ENCODE measurements around the gene TFF2.

TFF2 gene

DNA sequence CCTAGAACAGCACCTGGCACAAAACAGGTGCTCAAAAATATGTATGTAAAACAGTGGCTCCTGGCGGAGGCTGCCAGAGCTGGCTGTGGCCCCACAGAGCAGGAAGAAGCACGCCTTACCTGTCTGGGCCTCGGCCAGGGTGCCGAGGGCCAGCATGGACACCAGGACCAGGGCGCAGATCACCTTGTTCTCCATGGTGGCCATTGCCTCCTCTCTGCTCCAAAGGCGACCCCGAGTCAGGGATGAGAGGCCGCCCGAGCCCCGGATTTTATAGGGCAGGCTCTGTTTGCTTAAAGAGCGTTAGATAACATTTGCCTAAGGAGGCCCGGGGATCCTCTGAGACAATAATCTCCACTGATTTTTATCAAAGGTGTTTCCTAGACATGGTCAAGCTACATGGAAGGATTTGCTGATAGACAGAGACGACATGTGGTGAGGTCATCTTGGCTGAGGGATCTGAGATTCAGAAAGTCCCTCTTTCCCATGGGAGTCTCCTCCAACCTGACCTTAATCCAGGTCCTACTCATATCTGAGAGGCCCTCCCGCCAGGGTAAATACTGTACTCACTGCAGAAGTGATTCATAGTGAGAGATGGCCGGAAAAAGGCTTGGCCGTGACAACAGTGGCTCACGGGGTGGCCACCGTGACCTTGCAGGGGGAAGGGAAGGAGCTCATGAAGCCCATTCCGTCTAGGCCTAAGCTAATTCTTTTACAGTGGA, 15.7 kb upstream of the TFF2 start, which contains the start of gene TFF1:
Gene TFF1 (minus strand): TSS at position 244 of the 719 bp plus-strand sequence. CDS start 40 bp downstream, at position 204.
- DNase-seq (ENCODE audit: low read depth in 2 of 2) = no peak

DNA sequence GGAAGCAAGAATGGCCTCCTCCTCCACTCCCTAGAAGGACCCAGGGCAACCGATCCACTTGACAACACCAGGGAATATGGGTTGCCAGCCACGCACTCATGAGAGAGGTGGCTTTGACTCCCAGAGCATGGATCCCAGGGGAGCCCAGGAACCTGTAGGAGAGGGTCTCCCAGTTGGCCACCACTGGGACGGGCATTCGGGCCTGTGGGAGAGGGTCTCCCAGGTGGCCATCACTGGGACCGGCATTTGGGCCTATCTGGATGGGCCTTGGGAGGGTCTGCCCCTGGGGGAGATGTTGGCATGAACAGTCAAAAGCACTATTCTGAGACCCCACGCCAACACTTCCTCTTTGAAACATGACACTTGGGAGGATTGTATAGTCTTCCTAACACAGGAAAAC, 15.0 kb upstream of the TFF2 start:
- no peak for DNase-seq (ENCODE audit: low read depth in 2 of 2)

DNA sequence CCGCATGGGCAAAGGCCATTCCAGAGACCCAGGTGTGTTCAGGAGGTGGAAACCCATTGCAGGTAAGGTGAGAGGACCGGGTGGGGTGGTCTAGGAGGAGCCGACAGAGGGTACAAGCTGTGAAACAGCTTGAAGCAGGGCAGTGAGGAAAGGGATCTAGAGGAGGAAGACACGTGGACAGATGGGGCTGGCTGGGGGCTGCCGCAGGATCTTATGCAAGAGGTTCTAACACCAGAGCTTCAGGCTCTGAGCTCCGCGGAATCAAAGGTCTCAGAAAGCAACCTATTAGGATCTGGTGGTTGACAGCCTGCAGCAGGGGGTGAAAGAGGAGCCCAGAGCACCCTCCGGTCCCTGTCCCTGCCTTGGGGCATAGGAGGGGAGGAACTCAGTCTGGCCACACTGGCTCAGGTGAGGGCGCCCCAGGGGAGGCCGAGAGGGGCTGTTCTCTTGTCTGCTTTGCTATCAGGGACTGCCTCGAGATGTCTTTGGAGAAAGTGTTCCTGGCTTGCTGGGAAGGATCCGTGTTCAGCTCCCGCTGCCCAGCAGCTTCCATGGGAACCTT, 13.6 kb upstream of the TFF2 start:
- no peak for DNase-seq (ENCODE audit: low read depth in 2 of 2)

DNA sequence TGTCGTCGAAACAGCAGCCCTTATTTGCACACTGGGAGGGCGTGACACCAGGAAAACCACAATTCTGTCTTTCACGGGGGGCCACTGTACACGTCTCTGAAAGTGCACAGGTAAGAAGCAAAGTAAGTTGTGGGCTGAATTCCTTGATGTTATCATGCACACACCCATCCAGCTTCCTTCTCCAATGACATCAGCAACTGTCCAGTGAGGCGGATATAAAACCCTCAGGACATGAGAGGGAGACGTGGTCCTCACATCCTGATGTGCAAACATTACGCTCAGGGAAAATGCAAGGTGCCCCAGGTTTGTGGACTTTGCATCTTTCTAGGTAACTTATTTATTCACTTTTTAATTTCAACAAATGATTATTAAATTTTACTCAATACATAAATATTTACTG, 12.5 kb upstream of the TFF2 start:
- no peak for DNase-seq (ENCODE audit: low read depth in 2 of 2)

DNA sequence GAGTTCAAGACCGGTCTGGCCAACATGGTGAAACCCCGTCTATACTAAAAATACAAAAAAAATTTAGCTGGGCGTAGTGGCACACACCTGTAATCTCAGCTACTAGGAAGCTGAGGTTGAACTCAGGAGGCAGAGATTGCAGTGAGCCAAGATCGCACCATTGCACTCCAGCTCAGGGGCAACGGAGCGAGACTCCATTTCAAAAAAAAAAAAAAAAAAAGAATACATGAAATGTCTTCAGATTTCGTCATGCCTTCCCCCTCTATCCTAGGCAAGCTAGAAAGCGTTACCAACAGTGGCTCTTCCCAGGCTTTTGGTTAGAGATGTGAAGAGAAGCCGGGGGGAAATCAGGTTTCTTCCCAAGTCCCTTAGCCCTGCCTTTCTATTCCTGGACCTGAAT, 11.9 kb upstream of the TFF2 start:
- DNase-seq (ENCODE audit: low read depth in 2 of 2) = no peak

DNA sequence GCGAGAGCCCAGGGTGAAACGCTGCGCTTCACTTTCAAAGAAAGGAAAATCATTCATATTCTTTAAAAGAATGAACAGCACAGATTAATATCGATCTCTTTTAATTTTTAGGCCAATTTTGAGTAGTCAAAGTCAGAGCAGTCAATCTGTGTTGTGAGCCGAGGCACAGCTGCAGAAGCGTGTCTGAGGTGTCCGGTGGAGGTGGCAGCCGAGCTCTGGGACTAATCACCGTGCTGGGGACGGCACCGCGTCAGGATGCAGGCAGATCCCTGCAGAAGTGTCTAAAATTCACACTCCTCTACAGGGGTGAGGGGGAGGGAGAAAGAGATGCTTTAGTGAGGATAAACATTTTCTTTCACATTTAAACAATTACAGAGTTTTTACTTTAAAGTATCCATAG, 11.4 kb upstream of the TFF2 start:
- DNase-seq (ENCODE audit: low read depth in 2 of 2) = no peak

DNA sequence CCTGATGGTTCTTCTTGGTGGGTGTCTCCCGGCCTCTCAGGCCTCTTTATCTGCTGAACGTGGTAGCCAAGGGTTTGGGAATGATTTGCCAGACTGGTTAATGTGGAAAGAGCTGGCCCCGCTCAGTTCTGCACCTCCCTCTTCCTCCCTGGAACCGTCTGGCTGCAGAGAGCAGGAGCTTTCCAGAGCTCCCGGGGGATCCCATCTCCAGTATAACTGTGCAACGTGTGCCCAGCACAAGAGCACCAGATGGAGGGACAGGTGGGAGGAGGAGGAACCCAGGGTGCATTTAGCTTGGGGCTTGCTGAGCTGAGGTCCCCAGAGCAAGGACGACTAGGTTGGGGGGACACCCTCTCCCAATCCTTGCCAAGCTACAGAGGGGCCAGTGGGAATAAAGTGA, 10.5 kb upstream of the TFF2 start:
- no peak for DNase-seq (ENCODE audit: low read depth in 2 of 2)

DNA sequence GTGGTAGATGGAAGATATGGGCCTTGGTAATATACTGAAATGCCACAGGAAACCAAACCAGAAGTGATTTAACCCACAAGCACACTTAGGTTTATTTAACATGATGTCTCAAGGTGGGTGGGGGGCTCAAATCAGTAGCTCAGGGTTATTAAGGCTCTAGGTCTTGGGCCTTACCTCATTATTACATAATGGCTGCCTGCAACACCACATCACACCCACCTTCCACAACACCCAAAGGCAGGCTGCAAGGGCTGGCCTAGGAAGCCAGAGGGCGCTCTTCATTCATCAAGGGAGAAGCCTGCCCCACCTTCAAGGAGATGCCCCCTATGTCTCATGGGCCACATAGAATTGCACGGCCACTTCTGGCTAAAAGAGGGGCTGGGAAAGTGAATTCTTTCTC, 9.5 kb upstream of the TFF2 start:
- DNase-seq (ENCODE audit: low read depth in 2 of 2) = no peak

DNA sequence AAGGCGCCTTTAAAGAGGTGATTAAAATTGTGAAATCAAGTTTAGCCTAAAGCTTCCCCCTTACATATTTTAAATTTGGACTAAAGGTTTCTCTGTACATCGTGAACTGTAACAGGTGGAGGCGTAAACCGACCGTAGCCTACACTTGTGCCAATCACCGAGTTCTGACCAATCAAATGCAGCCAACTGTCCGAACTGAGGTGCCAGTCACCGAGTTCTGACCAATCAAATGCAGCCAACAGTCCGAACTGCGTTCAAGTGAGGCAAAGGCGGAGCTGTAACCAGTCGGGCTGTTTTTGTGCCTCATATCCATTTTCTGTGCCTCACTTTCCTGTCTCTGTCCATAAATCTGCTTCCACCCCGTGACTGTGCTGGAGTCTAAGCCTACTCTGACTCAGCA, 8.1 kb upstream of the TFF2 start:
- DNase-seq (ENCODE audit: low read depth in 2 of 2) = no peak

DNA sequence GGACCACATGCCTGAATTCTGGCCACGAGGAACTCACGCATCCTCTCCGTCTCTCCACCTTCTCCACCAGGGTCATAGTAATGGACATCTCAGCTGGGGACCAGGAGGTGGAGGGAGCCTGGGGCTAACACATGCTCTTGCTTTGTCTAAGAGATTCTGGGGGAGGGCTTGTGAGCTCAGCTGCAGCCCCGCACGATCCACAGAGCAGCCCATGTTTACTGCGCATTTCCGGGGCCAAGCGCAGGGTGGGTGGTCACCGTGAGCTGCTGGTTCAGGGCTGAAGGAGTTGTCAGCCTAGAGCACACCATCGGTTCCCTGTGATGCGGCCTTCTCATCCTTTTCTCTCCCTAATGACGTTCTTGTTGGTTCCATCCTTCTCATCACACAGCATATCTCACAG, 7.5 kb upstream of the TFF2 start:
- DNase-seq (ENCODE audit: low read depth in 2 of 2) = no peak

DNA sequence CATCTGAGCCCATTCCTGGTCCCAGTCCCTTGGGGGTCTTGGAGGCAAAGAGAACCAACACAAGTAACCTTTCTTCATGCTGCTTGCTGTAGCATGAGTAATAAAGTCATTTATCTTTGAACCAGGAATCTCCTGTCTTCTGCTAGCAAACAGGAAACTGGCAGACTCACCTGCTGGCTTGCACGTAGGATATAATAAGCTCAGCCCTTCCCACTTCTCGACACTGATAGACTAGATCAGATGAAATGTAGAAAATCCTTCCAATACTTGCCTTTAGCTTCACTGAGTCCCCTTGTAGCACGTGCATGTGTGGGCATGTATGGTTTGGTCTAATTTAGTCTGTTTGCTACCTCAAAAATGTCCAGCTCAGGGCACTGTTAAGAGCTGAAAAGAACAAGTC, 6.5 kb upstream of the TFF2 start:
- DNase-seq (ENCODE audit: low read depth in 2 of 2) = no peak

DNA sequence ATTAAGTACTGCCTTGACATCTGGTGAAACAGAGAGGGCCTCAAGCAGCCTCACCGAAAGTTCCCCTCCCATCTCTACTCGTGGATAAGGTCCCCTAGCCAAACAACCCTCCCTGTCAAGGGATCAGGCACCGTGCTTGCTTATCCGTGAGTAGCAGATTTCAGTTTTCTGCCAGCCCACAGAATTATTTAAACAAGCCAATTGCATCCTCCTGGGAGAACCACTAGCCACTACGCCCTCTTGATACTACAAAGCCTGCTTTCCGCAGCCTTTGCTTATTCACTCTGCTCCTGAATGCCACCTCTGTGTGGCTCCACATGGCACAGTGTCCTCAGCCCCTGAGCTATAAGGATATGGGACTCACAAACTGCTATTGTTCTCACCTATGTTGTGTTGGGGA, 5.9 kb upstream of the TFF2 start:
- DNase-seq (ENCODE audit: low read depth in 2 of 2) = no peak

DNA sequence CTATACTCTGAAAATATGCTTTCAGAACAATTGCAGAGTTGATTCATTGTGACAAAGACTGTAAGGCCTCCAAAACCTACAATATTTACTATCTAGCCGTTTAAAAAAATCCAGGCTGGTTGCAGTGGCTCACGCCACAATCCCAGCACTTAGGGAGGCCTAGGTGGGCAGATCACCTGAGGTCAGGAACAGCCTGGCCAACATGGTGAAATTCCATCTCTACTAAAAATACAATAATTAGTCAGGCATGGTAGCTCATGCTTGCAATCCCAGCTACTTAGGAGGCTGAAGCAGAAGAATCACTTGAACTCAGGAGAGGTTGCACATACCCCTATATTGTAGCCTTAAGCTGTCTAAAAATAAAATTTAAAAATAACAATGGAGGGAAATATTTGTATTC, 5.3 kb upstream of the TFF2 start:
- no peak for DNase-seq (ENCODE audit: low read depth in 2 of 2)

DNA sequence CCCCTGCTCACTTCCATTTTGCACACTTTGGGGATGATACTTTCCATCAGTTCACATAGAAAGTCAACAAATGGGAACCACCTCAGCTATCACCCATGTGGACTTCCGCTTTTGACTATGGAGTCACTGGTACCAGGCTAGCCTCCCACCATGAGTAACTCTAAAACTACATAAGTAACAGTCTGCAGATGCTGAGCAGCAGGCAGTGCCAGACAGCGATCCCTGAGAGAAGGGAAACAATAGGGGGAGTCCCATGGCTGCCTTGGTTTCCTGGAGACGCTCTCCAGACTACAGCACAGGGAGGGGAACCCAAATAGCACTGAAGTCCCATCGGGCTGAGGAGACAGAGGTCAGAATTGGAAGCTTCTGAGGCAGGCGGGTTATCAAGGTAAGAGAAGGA, 2.8 kb upstream of the TFF2 start:
- no peak for DNase-seq (ENCODE audit: low read depth in 2 of 2)

DNA sequence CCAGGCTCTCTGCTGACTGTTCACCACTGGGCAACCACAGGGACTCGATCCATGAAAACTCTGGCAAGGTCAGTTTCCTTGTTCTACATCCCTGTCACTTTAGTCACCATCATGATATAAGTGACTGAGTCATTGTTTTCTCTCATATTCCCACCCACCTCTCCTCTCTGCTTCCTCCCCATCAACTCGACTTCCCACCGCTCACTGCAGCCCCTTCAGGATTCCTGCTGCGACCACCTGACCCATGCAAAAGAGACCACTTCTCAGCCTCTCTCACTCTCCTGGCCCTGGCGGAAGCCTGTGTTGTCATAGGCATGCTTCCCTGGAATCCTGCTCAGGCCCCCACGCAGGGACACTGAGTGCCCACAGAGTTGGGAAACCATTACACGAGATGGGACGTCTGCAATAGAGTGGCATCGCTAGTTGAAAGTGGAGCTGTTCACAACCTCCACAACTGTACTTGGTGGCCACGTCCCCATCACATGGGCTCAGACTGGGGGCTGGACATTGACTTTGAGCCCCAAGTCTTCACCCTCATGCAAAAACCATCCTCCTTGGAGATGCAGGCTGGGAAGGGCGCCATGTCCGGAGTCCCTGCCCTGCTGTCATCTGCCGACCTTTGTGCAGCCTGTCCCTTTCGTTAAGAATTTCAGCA, 1.8 kb upstream of the TFF2 start:
- no peak for DNase-seq (ENCODE audit: low read depth in 2 of 2)

DNA sequence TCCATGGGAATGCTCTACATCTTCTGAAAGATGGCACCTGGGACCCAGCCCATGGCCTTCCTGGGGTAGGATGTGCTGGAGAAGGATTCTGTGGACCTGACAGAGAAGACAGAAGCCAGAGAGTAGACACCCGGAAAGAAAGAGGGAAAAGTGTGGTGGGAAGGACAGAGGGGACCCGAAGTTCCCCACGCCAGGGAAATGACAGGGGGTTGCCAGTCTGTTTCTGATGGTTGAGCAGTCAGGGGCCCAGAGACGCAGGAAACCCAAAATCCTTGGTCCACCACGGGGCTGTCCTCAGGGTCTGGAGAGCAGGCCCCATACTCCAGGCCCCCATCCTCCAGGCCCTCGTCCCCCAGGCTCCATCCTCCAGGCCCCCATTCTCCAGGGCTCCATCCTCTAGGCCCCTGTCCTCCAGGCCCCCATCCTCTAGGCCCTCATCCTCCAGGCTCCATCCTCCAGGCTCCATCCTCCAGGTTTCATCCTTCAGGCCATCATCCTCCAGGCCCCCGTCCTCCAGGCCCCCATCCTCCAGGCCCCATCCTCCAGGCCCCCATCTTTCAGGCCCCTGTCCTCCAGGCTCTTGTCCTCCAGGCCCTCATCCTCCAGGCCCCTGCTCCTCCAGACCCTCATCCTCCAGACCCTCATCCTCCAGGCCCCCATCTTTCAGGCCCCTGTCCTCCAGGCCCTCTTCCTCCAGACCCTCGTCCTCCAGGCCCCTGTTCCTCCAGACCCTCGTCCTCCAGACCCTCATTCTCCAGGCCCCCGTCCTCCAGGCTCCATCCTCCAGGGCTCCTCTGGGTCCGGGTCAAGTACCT, 1.0 kb upstream of the TFF2 start:
- no peak for DNase-seq (ENCODE audit: low read depth in 2 of 2)

DNA sequence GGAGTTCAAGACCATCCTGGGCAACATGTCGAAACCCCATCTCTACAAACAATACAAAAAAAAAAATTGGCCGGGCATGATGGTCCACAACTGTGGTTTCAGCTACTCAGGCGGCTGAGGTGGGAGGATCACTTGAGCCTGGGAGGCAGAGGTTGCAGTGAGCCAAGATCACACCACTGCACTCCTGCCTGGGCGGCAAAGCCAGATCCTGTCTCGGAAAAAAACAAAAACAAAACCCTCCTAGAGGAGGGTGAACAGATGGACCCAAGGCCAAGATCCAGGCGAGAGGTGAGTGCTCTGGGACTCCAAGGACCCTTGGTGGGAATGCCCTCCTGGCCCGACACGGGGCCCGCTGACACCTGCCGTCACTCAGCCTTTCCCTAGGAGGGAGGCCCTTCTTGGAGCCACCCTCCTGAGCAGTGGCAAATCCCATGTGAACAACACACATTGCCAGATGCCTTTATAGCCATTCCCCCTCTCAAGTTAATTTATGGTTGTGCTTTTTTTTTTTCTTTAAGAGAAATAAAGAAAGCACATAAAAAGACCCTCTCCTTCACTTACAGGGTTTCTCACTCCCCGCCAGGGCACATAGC, 380 bp downstream of the TFF2 start:
- no peak for DNase-seq (ENCODE audit: low read depth in 2 of 2)

DNA sequence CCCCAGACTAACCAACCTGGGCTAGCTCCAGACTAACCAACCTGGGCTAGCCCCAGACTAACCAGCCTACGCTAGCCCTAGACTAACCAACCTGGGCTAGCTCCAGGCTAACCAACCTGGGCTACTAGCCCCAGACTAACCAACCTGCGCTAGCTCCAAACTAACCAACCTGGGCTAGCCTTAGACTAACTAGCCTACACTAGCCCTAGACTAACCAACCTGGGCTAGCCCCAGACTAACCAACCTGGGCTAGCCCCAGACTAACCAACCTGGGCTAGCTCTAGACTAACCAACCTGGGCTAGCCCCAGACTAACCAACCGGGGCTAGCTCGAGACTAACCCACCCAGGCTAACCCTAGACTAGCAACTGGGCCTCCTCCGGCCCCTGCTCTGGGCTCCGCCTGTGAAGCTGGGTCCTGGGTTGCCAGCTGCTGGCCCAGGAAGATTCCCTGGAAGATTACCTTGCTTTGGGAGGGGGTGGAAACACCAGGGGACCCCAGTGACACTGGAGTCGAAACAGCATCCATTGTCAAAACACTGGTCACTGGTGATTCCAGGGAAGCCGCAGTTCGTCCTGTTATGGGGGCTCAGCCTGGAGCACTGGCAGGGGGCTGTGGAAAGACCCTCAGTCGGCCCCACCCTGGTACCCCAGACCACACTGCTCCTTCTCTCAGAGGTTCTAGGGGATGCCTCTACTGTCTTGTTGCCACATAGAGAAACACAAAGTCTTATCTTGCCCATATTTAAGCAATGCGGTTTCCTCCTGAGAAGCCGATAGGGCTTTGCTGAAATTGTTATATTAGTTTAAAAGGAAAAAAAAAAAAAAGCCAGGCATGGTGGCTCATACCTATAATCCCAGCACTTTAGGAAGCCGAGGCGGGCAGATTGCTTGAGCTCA, 1.1 kb downstream of the TFF2 start:
- DNase-seq (ENCODE audit: low read depth in 2 of 2) = no peak

DNA sequence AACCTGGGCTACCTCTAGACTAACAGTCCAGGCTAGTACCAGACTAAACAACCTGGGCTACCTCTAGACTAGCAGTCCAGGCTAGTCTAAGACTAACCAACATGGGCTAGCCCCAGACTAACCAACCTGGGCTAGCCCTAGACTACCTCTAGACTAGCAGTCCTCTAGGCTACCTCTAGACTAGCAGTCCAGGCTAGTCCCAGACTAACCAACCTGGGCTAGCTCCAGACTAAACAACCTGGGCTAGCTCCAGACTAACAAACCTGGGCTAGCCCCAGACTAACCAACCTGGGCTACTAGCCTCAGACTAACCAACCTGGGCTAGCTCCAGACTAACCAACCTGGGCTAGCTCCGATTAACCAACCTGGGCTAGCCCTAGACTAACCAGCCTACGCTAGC, 2.0 kb downstream of the TFF2 start:
- no peak for DNase-seq (ENCODE audit: low read depth in 2 of 2)

DNA sequence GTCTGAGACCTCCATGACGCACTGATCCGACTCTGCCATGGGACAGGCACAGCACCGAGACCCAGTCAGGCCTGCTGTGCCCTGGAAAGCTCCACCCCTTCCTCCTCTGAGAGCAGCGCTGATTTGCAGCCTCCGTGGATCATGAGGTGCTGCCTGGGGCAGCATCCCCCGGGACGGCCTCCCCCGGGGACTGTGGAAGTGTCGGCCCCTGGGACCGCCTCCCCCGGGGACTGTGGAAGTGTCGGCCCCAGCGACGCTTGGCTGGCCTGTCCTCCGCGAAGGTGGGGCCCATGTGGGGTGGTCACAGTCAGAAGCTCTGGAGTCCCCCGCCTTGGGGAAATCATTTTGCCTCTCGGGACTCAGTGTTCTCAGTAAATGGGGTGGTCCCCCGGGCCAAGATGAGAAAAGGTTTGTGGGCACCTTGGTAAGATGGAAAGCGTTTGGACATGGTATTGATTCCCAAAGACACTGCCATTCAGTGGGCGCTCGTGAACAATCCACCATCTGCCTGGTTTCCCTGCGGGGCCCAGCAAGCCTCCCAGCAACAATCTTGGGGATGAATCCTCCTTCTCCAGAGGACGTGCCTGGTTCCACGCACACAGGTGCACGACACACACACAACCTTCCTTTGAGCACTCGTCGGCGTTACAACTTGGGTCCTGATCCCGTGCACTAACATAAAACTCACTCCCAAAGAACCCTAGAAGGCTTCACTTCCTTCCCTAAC, 3.0 kb downstream of the TFF2 start:
- DNase-seq (ENCODE audit: low read depth in 2 of 2) = no peak
